Thyroid gland (tissue), 4 donors: ENCODE data around the gene FAM53B.

ENCODE experiments used
- POLR2A ChIP-seq, 2 donors: fragments of 450-650 bp; IDR thresholded peaks; one replicate each; pipeline ENCODE4 v1.6.1; 2017; ENCODE audit warnings: antibody characterized with exemption in 2 of 2, mild to moderate bottlenecking in 2 of 2, moderate library complexity in 1 of 2
- TF ChIP-seq, protein P1 (sequence below), 6 experiments: fragments of 200-600 bp in 3 of 6; fragments of 450-650 bp in 3 of 6; sonication (generic) in 3 of 6; IDR thresholded peaks; one replicate each; pipeline ENCODE4 v1.5.1; 2016 to 2019; ENCODE audit warnings: antibody characterized with exemption in 6 of 6, mild to moderate bottlenecking in 2 of 6, inconsistent platforms in 1 of 6, moderate library complexity in 1 of 6

GRCh38 chr10:124575107-124576035, 168.8 kb downstream of the FAM53B start:
- TF ChIP-seq, protein P1, sequence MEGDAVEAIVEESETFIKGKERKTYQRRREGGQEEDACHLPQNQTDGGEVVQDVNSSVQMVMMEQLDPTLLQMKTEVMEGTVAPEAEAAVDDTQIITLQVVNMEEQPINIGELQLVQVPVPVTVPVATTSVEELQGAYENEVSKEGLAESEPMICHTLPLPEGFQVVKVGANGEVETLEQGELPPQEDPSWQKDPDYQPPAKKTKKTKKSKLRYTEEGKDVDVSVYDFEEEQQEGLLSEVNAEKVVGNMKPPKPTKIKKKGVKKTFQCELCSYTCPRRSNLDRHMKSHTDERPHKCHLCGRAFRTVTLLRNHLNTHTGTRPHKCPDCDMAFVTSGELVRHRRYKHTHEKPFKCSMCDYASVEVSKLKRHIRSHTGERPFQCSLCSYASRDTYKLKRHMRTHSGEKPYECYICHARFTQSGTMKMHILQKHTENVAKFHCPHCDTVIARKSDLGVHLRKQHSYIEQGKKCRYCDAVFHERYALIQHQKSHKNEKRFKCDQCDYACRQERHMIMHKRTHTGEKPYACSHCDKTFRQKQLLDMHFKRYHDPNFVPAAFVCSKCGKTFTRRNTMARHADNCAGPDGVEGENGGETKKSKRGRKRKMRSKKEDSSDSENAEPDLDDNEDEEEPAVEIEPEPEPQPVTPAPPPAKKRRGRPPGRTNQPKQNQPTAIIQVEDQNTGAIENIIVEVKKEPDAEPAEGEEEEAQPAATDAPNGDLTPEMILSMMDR (IDR thresholded peaks at IDR 0.05): no peak
- no peak for TF ChIP-seq POLR2A (IDR thresholded peaks at IDR 0.05)
